ENCODE measurements around the gene MACROD2.

The MACROD2 gene

GRCh38 chr20:14404515-14404914 lies 409.2 kb downstream of the MACROD2 start:
- TF ChIP-seq FOXP2 (optimal IDR thresholded peaks at IDR 0.05; ENCODE audit: borderline replicate concordance, extremely low read depth, extremely low read length, insufficient read depth) = no peak

GRCh38 chr20:14406495-14406894 lies 411.2 kb downstream of the MACROD2 start:
- TF ChIP-seq SIN3A (IDR thresholded peaks at IDR 0.05; ENCODE audit: borderline replicate concordance, insufficient read depth, low read length) (no peak), POLR2AphosphoS5 (IDR thresholded peaks at IDR 0.05; ENCODE audit: low read depth, low read length) (no peak), REST (IDR thresholded peaks at IDR 0.05; ENCODE audit: insufficient read depth in 1 of 2, low read depth in 2 of 2, low read length in 2 of 2) (no peak), FOXP2 (optimal IDR thresholded peaks at IDR 0.05; ENCODE audit: borderline replicate concordance, extremely low read depth, extremely low read length, insufficient read depth) (no peak), TAF1 (IDR thresholded peaks at IDR 0.05; ENCODE audit: borderline replicate concordance, insufficient read depth, low read length) (no peak)

- TF ChIP-seq POLR2AphosphoS5 (IDR thresholded peaks at IDR 0.05; ENCODE audit: low read depth, low read length) = no peak
- no peak for TF ChIP-seq TAF1 (IDR thresholded peaks at IDR 0.05; ENCODE audit: borderline replicate concordance, insufficient read depth, low read length)
- TF ChIP-seq REST (IDR thresholded peaks at IDR 0.05; ENCODE audit: insufficient read depth in 1 of 2, low read depth in 2 of 2, low read length in 2 of 2) = no peak
- no peak for TF ChIP-seq FOXP2 (optimal IDR thresholded peaks at IDR 0.05; ENCODE audit: borderline replicate concordance, extremely low read depth, extremely low read length, insufficient read depth)
- TF ChIP-seq SIN3A (IDR thresholded peaks at IDR 0.05; ENCODE audit: borderline replicate concordance, insufficient read depth, low read length) = no peak
Observed at GRCh38 chr20:14407336-14407735, 412.0 kb downstream of the MACROD2 start.

GRCh38 chr20:14410869-14411555 lies 415.7 kb downstream of the MACROD2 start:
- TF ChIP-seq FOXP2 (optimal IDR thresholded peaks at IDR 0.05; ENCODE audit: borderline replicate concordance, extremely low read depth, extremely low read length, insufficient read depth) (no peak), SIN3A (IDR thresholded peaks at IDR 0.05; ENCODE audit: borderline replicate concordance, insufficient read depth, low read length) (no peak), TAF1 (IDR thresholded peaks at IDR 0.05; ENCODE audit: borderline replicate concordance, insufficient read depth, low read length) (no peak), REST (IDR thresholded peaks at IDR 0.05; ENCODE audit: insufficient read depth in 1 of 2, low read depth in 2 of 2, low read length in 2 of 2) (no peak), POLR2AphosphoS5 (IDR thresholded peaks at IDR 0.05; ENCODE audit: low read depth, low read length) (no peak)

- no peak for TF ChIP-seq TAF1 (IDR thresholded peaks at IDR 0.05; ENCODE audit: borderline replicate concordance, insufficient read depth, low read length)
- no peak for TF ChIP-seq POLR2AphosphoS5 (IDR thresholded peaks at IDR 0.05; ENCODE audit: low read depth, low read length)
- no peak for TF ChIP-seq REST (IDR thresholded peaks at IDR 0.05; ENCODE audit: insufficient read depth in 1 of 2, low read depth in 2 of 2, low read length in 2 of 2)
- TF ChIP-seq SIN3A (IDR thresholded peaks at IDR 0.05; ENCODE audit: borderline replicate concordance, insufficient read depth, low read length) = no peak
- no peak for TF ChIP-seq FOXP2 (optimal IDR thresholded peaks at IDR 0.05; ENCODE audit: borderline replicate concordance, extremely low read depth, extremely low read length, insufficient read depth)
Observed at GRCh38 chr20:14412065-14412681, 416.9 kb downstream of the MACROD2 start.
